ENCODE measurements around the gene SORL1-AS1.
A peak's percentile ranks its signal among the peaks of the same experiment; 100 is the strongest.

The SORL1-AS1 gene

GRCh38 chr11:121479698-121480238 lies 27.0 kb upstream of the SORL1-AS1 start:
- TF ChIP-seq CTCF (IDR thresholded peaks at IDR 0.05; ENCODE audit: unreplicated experiment) = no peak
- Mint-ChIP-seq H3K27me3 (no peaks in the 10 kb centered on the region), H3K4me1 (ENCODE audit: low read depth) (peaks cover 43% of the 10 kb centered on the region), H3K27ac (peak overlapping the region; percentile 93), H3K4me3 (ENCODE audit: low read depth) (peak overlapping the region; percentile 44), H3K36me3 (ENCODE audit: insufficient read depth) (no peaks in the 10 kb centered on the region), H3K9me3 (ENCODE audit: low read depth) (no peaks in the 10 kb centered on the region)
- DNase-seq (ENCODE audit: low spot score, unreplicated experiment) = no peak

- TF ChIP-seq CTCF (IDR thresholded peaks at IDR 0.05; ENCODE audit: unreplicated experiment) = no peak
- no peak for DNase-seq (ENCODE audit: low spot score, unreplicated experiment)
- H3K9me3 Mint-ChIP-seq (ENCODE audit: low read depth) = no peaks in the 10 kb centered on the region
- no peaks in the 10 kb centered on the region for H3K36me3 Mint-ChIP-seq (ENCODE audit: insufficient read depth)
- peak overlapping the region; percentile 93 for H3K27ac Mint-ChIP-seq
- H3K4me3 Mint-ChIP-seq (ENCODE audit: low read depth) = peak overlapping the region; percentile 44
- peaks cover 43% of the 10 kb centered on the region for H3K4me1 Mint-ChIP-seq (ENCODE audit: low read depth)
- H3K27me3 Mint-ChIP-seq = no peaks in the 10 kb centered on the region
Measured at GRCh38 chr11:121478895-121479697, 26.3 kb upstream of the SORL1-AS1 start.

GRCh38 chr11:121478226-121478894 lies 25.6 kb upstream of the SORL1-AS1 start:
- TF ChIP-seq CTCF (IDR thresholded peaks at IDR 0.05; ENCODE audit: unreplicated experiment) = no peak
- H3K27me3 Mint-ChIP-seq = no peaks in the 10 kb centered on the region
- DNase-seq (ENCODE audit: low spot score, unreplicated experiment) = no peak
- H3K36me3 Mint-ChIP-seq (ENCODE audit: insufficient read depth) = peaks cover under 1% of the 10 kb centered on the region
- peak overlapping the region; percentile 37 for H3K4me3 Mint-ChIP-seq (ENCODE audit: low read depth)
- H3K9me3 Mint-ChIP-seq (ENCODE audit: low read depth) = no peaks in the 10 kb centered on the region
- peak overlapping the region; percentile 93 for H3K27ac Mint-ChIP-seq
- H3K4me1 Mint-ChIP-seq (ENCODE audit: low read depth) = peaks cover 43% of the 10 kb centered on the region

GRCh38 chr11:121476379-121477032 lies 23.7 kb upstream of the SORL1-AS1 start:
- no peak for DNase-seq (ENCODE audit: low spot score, unreplicated experiment)
- no peaks in the 10 kb centered on the region for H3K27me3 Mint-ChIP-seq
- H3K36me3 Mint-ChIP-seq (ENCODE audit: insufficient read depth) = peaks cover 2% of the 10 kb centered on the region
- H3K9me3 Mint-ChIP-seq (ENCODE audit: low read depth) = no peaks in the 10 kb centered on the region
- peak overlapping the region; percentile 64 for H3K27ac Mint-ChIP-seq
- TF ChIP-seq CTCF (IDR thresholded peaks at IDR 0.05; ENCODE audit: unreplicated experiment) = no peak
- H3K4me1 Mint-ChIP-seq (ENCODE audit: low read depth) = peaks cover 41% of the 10 kb centered on the region
- no peak overlapping the region for H3K4me3 Mint-ChIP-seq (ENCODE audit: low read depth)

- H3K4me1 Mint-ChIP-seq (ENCODE audit: low read depth) = peaks cover 36% of the 10 kb centered on the region
- H3K36me3 Mint-ChIP-seq (ENCODE audit: insufficient read depth) = peaks cover 2% of the 10 kb centered on the region
- H3K27ac Mint-ChIP-seq = no peak overlapping the region
- no peak overlapping the region for H3K4me3 Mint-ChIP-seq (ENCODE audit: low read depth)
- no peak for DNase-seq (ENCODE audit: low spot score, unreplicated experiment)
- TF ChIP-seq CTCF (IDR thresholded peaks at IDR 0.05; ENCODE audit: unreplicated experiment) = no peak
- H3K27me3 Mint-ChIP-seq = no peaks in the 10 kb centered on the region
- H3K9me3 Mint-ChIP-seq (ENCODE audit: low read depth) = no peaks in the 10 kb centered on the region
Measured at GRCh38 chr11:121474680-121475079, 21.9 kb upstream of the SORL1-AS1 start.

All from progenitor cell of endocrine pancreas (in vitro differentiated cells).